Neural progenitor cell (in vitro differentiated cells): Measurements from ENCODE around the gene ATP6V1D. TPM values are rescaled to one million over a fixed set of nuclear protein-coding genes. Genes with fewer than 3 reads are reported as not detected.

Experiments
- DNase-seq: peaks from one replicate; pipeline ENCODE4 v3.0.0-alpha.2; 2016; ENCODE audit warnings: low spot score
- H2AFZ ChIP-seq: fragments of 200-600 bp; sonication (generic); replicated peaks from 2 replicates; pipeline ENCODE4 v1.6.1; 2016; ENCODE audit warnings: antibody characterized with exemption
- H3F3A ChIP-seq: fragments of 200-600 bp; sonication (generic); 2 replicates; pipeline ENCODE4 v1.6.1; 2016; ENCODE audit warnings: antibody characterized with exemption, low read depth
- H3K27ac ChIP-seq: fragments of 200-600 bp; sonication (generic); 2 replicates; pipeline ENCODE4 v1.5.1; 2016; ENCODE audit warnings: mild to moderate bottlenecking
- H3K27me3 ChIP-seq: fragments of 200-600 bp; sonication (generic); 2 replicates; pipeline ENCODE4 v1.6.1; 2016; ENCODE audit warnings: mild to moderate bottlenecking, moderate library complexity
- H3K36me3 ChIP-seq: fragments of 200-600 bp; sonication (generic); 2 replicates; pipeline ENCODE4 v1.5.1; 2016
- H3K4me1 ChIP-seq: fragments of 200-600 bp; sonication (generic); 2 replicates; pipeline ENCODE4 v1.6.1; 2016; ENCODE audit warnings: mixed run types
- H3K4me2 ChIP-seq: fragments of 200-600 bp; sonication (generic); 2 replicates; pipeline ENCODE4 v1.6.1; 2016
- H3K4me3 ChIP-seq: fragments of 200-600 bp; sonication (generic); 2 replicates; pipeline ENCODE4 v1.5.1; 2016
- H3K79me2 ChIP-seq: fragments of 200-600 bp; sonication (generic); 2 replicates; pipeline ENCODE4 v1.6.1; 2016; ENCODE audit warnings: low read depth
- H3K9ac ChIP-seq: fragments of 200-600 bp; sonication (generic); 2 replicates; pipeline ENCODE4 v1.6.1; 2016
- H3K9me3 ChIP-seq: fragments of 200-600 bp; sonication (generic); 2 replicates; pipeline ENCODE4 v1.5.1; 2016; ENCODE audit warnings: low read depth
- H4K20me1 ChIP-seq: fragments of 200-600 bp; sonication (generic); 2 replicates; pipeline ENCODE4 v1.6.1; 2016; ENCODE audit warnings: low read depth
- H3K27ac Mint-ChIP-seq: 3 replicates; pipeline ENCODE4 v1.8.0; 2021; ENCODE audit warnings: mixed read lengths
- H3K27me3 Mint-ChIP-seq: 2 replicates; pipeline ENCODE4 v1.8.0; 2022; ENCODE audit warnings: low read depth, mild to moderate bottlenecking, inconsistent platforms, moderate library complexity, mixed read lengths; ENCODE audit not compliant: insufficient read depth
- H3K36me3 Mint-ChIP-seq: 3 replicates; pipeline ENCODE4 v1.8.0; 2021; ENCODE audit warnings: mixed read lengths
- H3K4me1 Mint-ChIP-seq: 3 replicates; pipeline ENCODE4 v1.8.0; 2021; ENCODE audit warnings: mixed read lengths
- H3K4me3 Mint-ChIP-seq: 3 replicates; pipeline ENCODE4 v1.8.0; 2021; ENCODE audit warnings: mild to moderate bottlenecking, moderate library complexity, mixed read lengths
- H3K9me3 Mint-ChIP-seq: 3 replicates; pipeline ENCODE4 v1.8.0; 2020; ENCODE audit warnings: mixed read lengths
- EZH2 ChIP-seq: fragments of 200-600 bp; sonication (generic); IDR thresholded peaks from 2 replicates; pipeline ENCODE4 v1.6.1; 2017; ENCODE audit warnings: antibody characterized with exemption, mild to moderate bottlenecking, moderate library complexity
- EZH2phosphoT487 ChIP-seq: fragments of 200-600 bp; sonication (generic); IDR thresholded peaks from 2 replicates; pipeline ENCODE4 v1.6.1; 2017; ENCODE audit warnings: antibody characterized with exemption
- total RNA-seq: library from RNA; depleted of rRNA; stranded (reverse); fragments of >200 nt; gene quantifications from 2 replicates; pipeline ENCODE4 v1.2.3, GENCODE V29; 2015; ENCODE audit warnings: low replicate concordance
- TF ChIP-seq, protein P1 (sequence below): fragments of 200-600 bp; sonication (generic); IDR thresholded peaks from 2 replicates; pipeline ENCODE4 v1.5.1; 2017; ENCODE audit warnings: antibody characterized with exemption, mild to moderate bottlenecking

ATP6V1D gene
- total RNA-seq, 1 donor from 2014 or later = 79.9 TPM

DNA sequence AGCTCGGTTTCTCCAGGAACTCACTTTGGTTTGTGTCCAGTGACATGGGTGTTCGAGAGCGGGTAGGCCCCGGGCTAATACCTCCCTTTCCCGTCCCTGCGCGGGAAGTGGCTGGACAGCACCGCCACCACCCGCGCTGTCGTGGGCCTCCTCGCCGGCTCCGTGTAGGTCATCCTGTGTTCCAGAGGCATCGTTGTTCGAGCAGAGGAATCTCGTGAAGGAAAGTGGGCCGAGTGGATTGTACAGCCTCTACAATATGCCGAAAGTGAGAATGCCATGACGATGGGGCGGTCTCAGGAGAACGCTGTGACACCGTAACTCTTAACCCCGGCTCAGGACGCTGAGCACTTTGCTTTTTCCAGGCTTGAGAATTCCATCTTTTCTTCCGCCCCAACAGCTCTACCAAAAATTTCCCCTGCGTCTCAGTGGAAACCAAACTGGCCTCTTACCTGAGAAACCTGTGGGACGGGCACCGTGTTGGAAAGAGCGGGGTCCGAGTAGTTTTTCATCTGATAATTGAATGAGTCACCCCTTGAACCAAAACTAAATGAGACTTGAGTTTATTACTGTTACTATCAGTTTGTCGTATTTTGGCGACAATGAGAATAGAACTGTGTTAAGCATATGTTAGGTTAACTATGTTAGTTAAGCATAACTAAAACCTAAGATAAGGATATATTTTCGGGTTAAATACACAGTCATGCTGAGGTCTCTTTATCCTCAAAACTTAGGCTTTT lies 1.0 kb upstream of the ATP6V1D start:
- H3F3A ChIP-seq = no peaks in the 10 kb centered on the region
- H3K4me1 ChIP-seq = peaks cover 20% of the 10 kb centered on the region
- H3K27ac ChIP-seq = peak overlapping the region; percentile 91
- Mint-ChIP-seq H3K9me3 (no peaks in the 10 kb centered on the region), H3K36me3 (no peaks in the 10 kb centered on the region), H3K4me3 (peak overlapping the region; percentile 99), H3K4me1 (peaks cover 27% of the 10 kb centered on the region), H3K27me3 (no peaks in the 10 kb centered on the region), H3K27ac (peak overlapping the region; percentile 99)
- TF ChIP-seq EZH2phosphoT487 (no peak), EZH2 (no peak)
- TF ChIP-seq, protein P1, sequence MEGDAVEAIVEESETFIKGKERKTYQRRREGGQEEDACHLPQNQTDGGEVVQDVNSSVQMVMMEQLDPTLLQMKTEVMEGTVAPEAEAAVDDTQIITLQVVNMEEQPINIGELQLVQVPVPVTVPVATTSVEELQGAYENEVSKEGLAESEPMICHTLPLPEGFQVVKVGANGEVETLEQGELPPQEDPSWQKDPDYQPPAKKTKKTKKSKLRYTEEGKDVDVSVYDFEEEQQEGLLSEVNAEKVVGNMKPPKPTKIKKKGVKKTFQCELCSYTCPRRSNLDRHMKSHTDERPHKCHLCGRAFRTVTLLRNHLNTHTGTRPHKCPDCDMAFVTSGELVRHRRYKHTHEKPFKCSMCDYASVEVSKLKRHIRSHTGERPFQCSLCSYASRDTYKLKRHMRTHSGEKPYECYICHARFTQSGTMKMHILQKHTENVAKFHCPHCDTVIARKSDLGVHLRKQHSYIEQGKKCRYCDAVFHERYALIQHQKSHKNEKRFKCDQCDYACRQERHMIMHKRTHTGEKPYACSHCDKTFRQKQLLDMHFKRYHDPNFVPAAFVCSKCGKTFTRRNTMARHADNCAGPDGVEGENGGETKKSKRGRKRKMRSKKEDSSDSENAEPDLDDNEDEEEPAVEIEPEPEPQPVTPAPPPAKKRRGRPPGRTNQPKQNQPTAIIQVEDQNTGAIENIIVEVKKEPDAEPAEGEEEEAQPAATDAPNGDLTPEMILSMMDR = no peak
- H3K27me3 ChIP-seq = no peaks in the 10 kb centered on the region
- H4K20me1 ChIP-seq = peaks cover 23% of the 10 kb centered on the region
- no peak for DNase-seq
- peak overlapping the region; percentile 97 for H3K9ac ChIP-seq
- peak overlapping the region; percentile 100 for H2AFZ ChIP-seq
- H3K4me3 ChIP-seq = peak overlapping the region; percentile 67
- peak overlapping the region; percentile 95 for H3K4me2 ChIP-seq
- no peaks in the 10 kb centered on the region for H3K9me3 ChIP-seq
- H3K36me3 ChIP-seq = peaks cover 10% of the 10 kb centered on the region
- peaks cover 91% of the 10 kb centered on the region for H3K79me2 ChIP-seq

- peak overlapping the region; percentile 99 for H3K27ac Mint-ChIP-seq
- H3K9me3 ChIP-seq = no peaks in the 10 kb centered on the region
- peak overlapping the region; percentile 95 for H3K4me2 ChIP-seq
- H3K36me3 Mint-ChIP-seq = no peaks in the 10 kb centered on the region
- peaks cover 23% of the 10 kb centered on the region for H4K20me1 ChIP-seq
- no peaks in the 10 kb centered on the region for H3K9me3 Mint-ChIP-seq
- no peaks in the 10 kb centered on the region for H3F3A ChIP-seq
- peak overlapping the region; percentile 83 for H3K9ac ChIP-seq
- peak; percentile 62 for DNase-seq
- H3K36me3 ChIP-seq = no peaks in the 10 kb centered on the region
- H3K27ac ChIP-seq = no peak overlapping the region
- peaks cover 27% of the 10 kb centered on the region for H3K4me1 Mint-ChIP-seq
- H3K79me2 ChIP-seq = peaks cover 93% of the 10 kb centered on the region
- H3K27me3 ChIP-seq = no peaks in the 10 kb centered on the region
- TF ChIP-seq, protein P1 = no peak
- TF ChIP-seq EZH2 = no peak
- TF ChIP-seq EZH2phosphoT487 = no peak
- H2AFZ ChIP-seq = peak overlapping the region; percentile 55
- no peaks in the 10 kb centered on the region for H3K27me3 Mint-ChIP-seq
- H3K4me3 Mint-ChIP-seq = peak overlapping the region; percentile 99
- peak overlapping the region; percentile 67 for H3K4me3 ChIP-seq
- H3K4me1 ChIP-seq = peaks cover 20% of the 10 kb centered on the region
These were observed 455 bp downstream of the ATP6V1D start for GRCh38 chr14:67358924-67359774.

DNA sequence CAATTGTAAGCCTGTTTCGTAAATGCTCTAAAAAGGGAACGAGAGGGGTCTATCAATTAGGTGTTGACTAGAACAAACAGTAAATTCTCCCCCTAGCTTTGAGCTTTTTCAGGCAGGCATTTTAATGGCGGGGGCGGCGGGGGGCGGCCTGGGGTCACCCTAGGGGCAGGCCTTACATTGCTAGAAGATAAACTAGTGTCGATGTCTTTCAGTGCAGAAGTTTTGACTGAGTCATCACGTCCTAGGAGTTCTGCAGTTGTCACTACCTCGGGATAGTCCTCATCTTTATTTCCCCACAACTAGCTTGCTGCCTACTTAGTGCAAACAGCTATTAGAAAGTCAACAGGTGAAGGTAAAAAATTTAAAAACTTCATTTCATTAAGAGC lies 1.6 kb downstream of the ATP6V1D start:
- H3K4me3 ChIP-seq = peak overlapping the region; percentile 67
- TF ChIP-seq, protein P1 = no peak
- TF ChIP-seq EZH2phosphoT487 (no peak), EZH2 (no peak)
- H3F3A ChIP-seq = no peaks in the 10 kb centered on the region
- no peaks in the 10 kb centered on the region for H3K27me3 Mint-ChIP-seq
- H3K9me3 Mint-ChIP-seq = no peaks in the 10 kb centered on the region
- H3K4me1 ChIP-seq = peaks cover 20% of the 10 kb centered on the region
- H3K36me3 ChIP-seq = no peaks in the 10 kb centered on the region
- H3K9ac ChIP-seq = peak overlapping the region; percentile 83
- peaks cover 21% of the 10 kb centered on the region for H4K20me1 ChIP-seq
- peaks cover 27% of the 10 kb centered on the region for H3K4me1 Mint-ChIP-seq
- H3K27me3 ChIP-seq = no peaks in the 10 kb centered on the region
- no peak overlapping the region for H3K27ac ChIP-seq
- H3K4me2 ChIP-seq = peak overlapping the region; percentile 95
- H3K4me3 Mint-ChIP-seq = peak overlapping the region; percentile 99
- no peaks in the 10 kb centered on the region for H3K9me3 ChIP-seq
- no peaks in the 10 kb centered on the region for H3K36me3 Mint-ChIP-seq
- H2AFZ ChIP-seq = no peak overlapping the region
- peaks cover 93% of the 10 kb centered on the region for H3K79me2 ChIP-seq
- H3K27ac Mint-ChIP-seq = peak overlapping the region; percentile 72
- no peak for DNase-seq
